Measurements from ENCODE around the gene SYNJ2BP. TPM values are rescaled to one million over a fixed set of nuclear protein-coding genes. Genes with fewer than 3 reads are reported as not detected.

The SYNJ2BP gene
- total and polyA plus RNA-seq, 3 donors from 2014 or later, result 16.2 to 59.9 (median 21.9) TPM

- no peaks in the 10 kb centered on the region for H3K9me3 ChIP-seq
- H3K36me3 ChIP-seq (ENCODE audit: low read depth, missing control alignments), result no peaks in the 10 kb centered on the region
- no peak for DNase-seq
- H3K27ac ChIP-seq, result no peak overlapping the region
- no peaks in the 10 kb centered on the region for H3K4me1 ChIP-seq
- intact Hi-C loops (cut with DNase I; ENCODE audit: low total_unique reads), result no loop called here
- TF ChIP-seq POLR2A (IDR thresholded peaks at IDR 0.05) (no peak), CTCF (IDR thresholded peaks at IDR 0.05) (no peak)
- no peaks in the 10 kb centered on the region for H3K27me3 ChIP-seq
- WGBS, 2 donors, result 77 to 95% methylated on average over 4 of the region's 4 CpGs
- H3K4me3 ChIP-seq, result no peak overlapping the region
These were observed 15.2 kb downstream of the SYNJ2BP start for GRCh38 chr14:70401643-70402042.

- H3K36me3 ChIP-seq (ENCODE audit: low read depth, missing control alignments), result no peaks in the 10 kb centered on the region
- intact Hi-C loops (cut with DNase I; ENCODE audit: low total_unique reads), result no loop called here
- no peaks in the 10 kb centered on the region for H3K27me3 ChIP-seq
- H3K9me3 ChIP-seq, result no peaks in the 10 kb centered on the region
- no peaks in the 10 kb centered on the region for H3K4me1 ChIP-seq
- DNase-seq, result no peak
- no peak overlapping the region for H3K4me3 ChIP-seq
- H3K27ac ChIP-seq, result no peak overlapping the region
- WGBS, 2 donors, result 90 to 100% methylated on average over 1 to 23 of the region's 23 CpGs
- TF ChIP-seq POLR2A (IDR thresholded peaks at IDR 0.05) (no peak), CTCF (IDR thresholded peaks at IDR 0.05) (no peak)
These were observed 18.0 kb downstream of the SYNJ2BP start for GRCh38 chr14:70398706-70399431.

- 100% methylated on average over 2 of the region's 2 CpGs; no CpG with 5 or more reads in 1 of the 2 donors for WGBS, 2 donors
- H3K36me3 ChIP-seq (ENCODE audit: low read depth, missing control alignments), result no peaks in the 10 kb centered on the region
- no peaks in the 10 kb centered on the region for H3K9me3 ChIP-seq
- no peak overlapping the region for H3K27ac ChIP-seq
- no peak for TF ChIP-seq POLR2A (IDR thresholded peaks at IDR 0.05)
- TF ChIP-seq CTCF (IDR thresholded peaks at IDR 0.05), result no peak
- no peak for DNase-seq
- H3K4me1 ChIP-seq, result no peaks in the 10 kb centered on the region
- H3K27me3 ChIP-seq, result no peaks in the 10 kb centered on the region
- H3K4me3 ChIP-seq, result no peak overlapping the region
- intact Hi-C loops (cut with DNase I; ENCODE audit: low total_unique reads), result no loop called here
These were observed 18.6 kb downstream of the SYNJ2BP start for GRCh38 chr14:70398280-70398679.

GRCh38 chr14:70397746-70398145 lies 19.1 kb downstream of the SYNJ2BP start:
- DNase-seq, result no peak
- 98 to 100% methylated on average over 1 to 2 of the region's 2 CpGs for whole genome bisulfite sequencing, 2 donors

More at GRCh38 chr14:70397746-70398145, 19.1 kb downstream of the SYNJ2BP start:
- Histone ChIP-seq H3K36me3 (ENCODE audit: low read depth, missing control alignments) (no peaks in the 10 kb centered on the region), H3K9me3 (no peaks in the 10 kb centered on the region), H3K4me3 (no peak overlapping the region), H3K27me3 (no peaks in the 10 kb centered on the region), H3K4me1 (no peaks in the 10 kb centered on the region), H3K27ac (no peak overlapping the region)
- no peak for TF ChIP-seq POLR2A (IDR thresholded peaks at IDR 0.05)
- TF ChIP-seq CTCF (IDR thresholded peaks at IDR 0.05), result no peak
- intact Hi-C loops (cut with DNase I; ENCODE audit: low total_unique reads), result no loop called here

Measured in testis (tissue), 3 donors.